Keratinocyte (primary cell): ENCODE measurements around the gene FRMPD1.

ENCODE experiments used
- CTCF ChIP-seq, 3 experiments: IDR thresholded peaks in 1 of 3; conservative IDR thresholded peaks in 1 of 3; optimal IDR thresholded peaks in 1 of 3; 2 replicates in 2 of 3; 3 replicates in 1 of 3; pipeline versions ENCODE3 to v1.5.1; 2011; ENCODE audit warnings: low read length in 3 of 3, mild to moderate bottlenecking in 3 of 3, moderate library complexity in 2 of 3, control low read depth in 1 of 3, inconsistent platforms in 1 of 3; ENCODE audit not compliant: insufficient read depth in 2 of 3; ENCODE audit errors: extremely low read depth in 1 of 3
- EZH2 ChIP-seq: IDR thresholded peaks from one replicate; pipeline ENCODE4 v1.6.1; 2012; ENCODE audit warnings: inconsistent platforms, mild to moderate bottlenecking, low read length, moderate library complexity

- TF ChIP-seq CTCF (optimal IDR thresholded peaks at IDR 0.05 in 1 of 3, IDR thresholded peaks at IDR 0.05 in 1 of 3, conservative IDR thresholded peaks at IDR 0.05 in 1 of 3; ENCODE audit: extremely low read depth in 1 of 3, insufficient read depth in 2 of 3, low read length in 3 of 3) (no peak), EZH2 (no peak)
These were observed 17.4 kb downstream of the FRMPD1 start for GRCh38 chr9:37668116-37668601.
